PFSK-1 (cell line): ENCODE measurements around the gene LRBA.

ENCODE experiments used
- FOXP2 ChIP-seq: optimal IDR thresholded peaks from 2 replicates; pipeline ENCODE3; 2011; ENCODE audit warnings: borderline replicate concordance, control low read depth, inconsistent platforms; ENCODE audit not compliant: insufficient read depth; ENCODE audit errors: extremely low read length, extremely low read depth
- POLR2AphosphoS5 ChIP-seq: IDR thresholded peaks from 2 replicates; pipeline ENCODE4 v1.6.1; 2012; ENCODE audit warnings: low read depth, mild to moderate bottlenecking, control low read depth, low read length, moderate library complexity
- SIN3A ChIP-seq: IDR thresholded peaks from 2 replicates; pipeline ENCODE4 v1.6.1; 2012; ENCODE audit warnings: mild to moderate bottlenecking, low read length, moderate library complexity, borderline replicate concordance; ENCODE audit not compliant: insufficient read depth
- TAF1 ChIP-seq: IDR thresholded peaks from 2 replicates; pipeline ENCODE4 v1.6.1; 2012; ENCODE audit warnings: low read length, control low read depth, borderline replicate concordance; ENCODE audit not compliant: insufficient read depth
- TF ChIP-seq, protein P1 (sequence below), 2 experiments: IDR thresholded peaks; 2 replicates each; pipeline versions ENCODE4 v1.6.1 to v1.8.0; 2011 to 2012; ENCODE audit warnings: low read depth in 2 of 2, low read length in 2 of 2, control low read depth in 1 of 2, inconsistent platforms in 1 of 2, mild to moderate bottlenecking in 1 of 2, moderate library complexity in 1 of 2; ENCODE audit not compliant: insufficient read depth in 1 of 2

The LRBA gene

DNA sequence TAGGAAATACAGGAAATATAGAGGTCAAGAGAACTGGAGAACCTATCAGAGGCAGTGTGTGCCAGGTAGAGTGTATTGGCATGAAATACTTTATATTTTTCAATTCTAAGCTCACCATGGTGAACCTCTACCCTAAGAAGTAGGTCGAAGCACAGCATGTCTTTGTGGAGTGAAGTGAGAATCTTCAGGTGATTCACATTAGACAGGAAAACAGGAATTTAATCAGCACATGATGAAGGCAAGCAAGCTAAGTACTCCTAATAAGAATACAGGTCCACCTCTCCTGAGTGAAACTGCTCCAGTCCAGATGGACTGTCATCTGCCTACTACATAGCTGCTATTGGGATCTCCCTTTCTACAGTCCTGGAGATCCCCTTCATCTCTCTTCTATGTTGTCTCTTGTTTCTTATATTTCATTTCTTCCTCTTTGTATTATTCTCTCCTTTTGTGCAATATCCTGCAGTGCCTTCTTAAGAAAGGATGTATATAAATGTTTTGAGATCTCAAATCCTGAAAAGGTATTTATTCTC is 159.0 kb downstream of the LRBA start:
- TF ChIP-seq, protein P1, sequence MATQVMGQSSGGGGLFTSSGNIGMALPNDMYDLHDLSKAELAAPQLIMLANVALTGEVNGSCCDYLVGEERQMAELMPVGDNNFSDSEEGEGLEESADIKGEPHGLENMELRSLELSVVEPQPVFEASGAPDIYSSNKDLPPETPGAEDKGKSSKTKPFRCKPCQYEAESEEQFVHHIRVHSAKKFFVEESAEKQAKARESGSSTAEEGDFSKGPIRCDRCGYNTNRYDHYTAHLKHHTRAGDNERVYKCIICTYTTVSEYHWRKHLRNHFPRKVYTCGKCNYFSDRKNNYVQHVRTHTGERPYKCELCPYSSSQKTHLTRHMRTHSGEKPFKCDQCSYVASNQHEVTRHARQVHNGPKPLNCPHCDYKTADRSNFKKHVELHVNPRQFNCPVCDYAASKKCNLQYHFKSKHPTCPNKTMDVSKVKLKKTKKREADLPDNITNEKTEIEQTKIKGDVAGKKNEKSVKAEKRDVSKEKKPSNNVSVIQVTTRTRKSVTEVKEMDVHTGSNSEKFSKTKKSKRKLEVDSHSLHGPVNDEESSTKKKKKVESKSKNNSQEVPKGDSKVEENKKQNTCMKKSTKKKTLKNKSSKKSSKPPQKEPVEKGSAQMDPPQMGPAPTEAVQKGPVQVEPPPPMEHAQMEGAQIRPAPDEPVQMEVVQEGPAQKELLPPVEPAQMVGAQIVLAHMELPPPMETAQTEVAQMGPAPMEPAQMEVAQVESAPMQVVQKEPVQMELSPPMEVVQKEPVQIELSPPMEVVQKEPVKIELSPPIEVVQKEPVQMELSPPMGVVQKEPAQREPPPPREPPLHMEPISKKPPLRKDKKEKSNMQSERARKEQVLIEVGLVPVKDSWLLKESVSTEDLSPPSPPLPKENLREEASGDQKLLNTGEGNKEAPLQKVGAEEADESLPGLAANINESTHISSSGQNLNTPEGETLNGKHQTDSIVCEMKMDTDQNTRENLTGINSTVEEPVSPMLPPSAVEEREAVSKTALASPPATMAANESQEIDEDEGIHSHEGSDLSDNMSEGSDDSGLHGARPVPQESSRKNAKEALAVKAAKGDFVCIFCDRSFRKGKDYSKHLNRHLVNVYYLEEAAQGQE (IDR thresholded peaks at IDR 0.05; ENCODE audit: insufficient read depth in 1 of 2, low read depth in 2 of 2, low read length in 2 of 2), result no peak
- TF ChIP-seq FOXP2 (no peak), SIN3A (no peak), TAF1 (no peak), POLR2AphosphoS5 (no peak)

DNA sequence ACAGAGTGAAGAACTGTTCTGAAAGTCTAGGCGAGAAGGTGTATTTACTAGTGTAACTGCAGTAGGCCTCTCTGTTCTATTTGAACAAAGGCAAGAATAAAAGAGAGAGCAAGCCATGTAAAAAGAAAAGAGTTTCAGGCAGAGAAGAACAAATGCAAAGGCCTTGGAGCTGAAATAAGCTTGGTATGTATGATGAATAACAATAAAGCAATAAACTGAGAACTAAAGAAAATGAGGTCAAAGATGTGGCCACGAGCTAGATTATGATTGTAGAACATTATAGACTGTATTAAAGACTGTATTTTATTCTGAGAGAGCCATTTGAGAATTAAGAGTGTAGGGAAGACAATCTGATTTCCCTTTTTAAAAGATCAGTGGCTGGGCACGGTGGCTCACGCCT is 160.5 kb downstream of the LRBA start:
- TF ChIP-seq FOXP2, result no peak
- TF ChIP-seq POLR2AphosphoS5, result no peak
- TF ChIP-seq, protein P1 (IDR thresholded peaks at IDR 0.05; ENCODE audit: insufficient read depth in 1 of 2, low read depth in 2 of 2, low read length in 2 of 2), result no peak
- no peak for TF ChIP-seq TAF1
- no peak for TF ChIP-seq SIN3A

DNA sequence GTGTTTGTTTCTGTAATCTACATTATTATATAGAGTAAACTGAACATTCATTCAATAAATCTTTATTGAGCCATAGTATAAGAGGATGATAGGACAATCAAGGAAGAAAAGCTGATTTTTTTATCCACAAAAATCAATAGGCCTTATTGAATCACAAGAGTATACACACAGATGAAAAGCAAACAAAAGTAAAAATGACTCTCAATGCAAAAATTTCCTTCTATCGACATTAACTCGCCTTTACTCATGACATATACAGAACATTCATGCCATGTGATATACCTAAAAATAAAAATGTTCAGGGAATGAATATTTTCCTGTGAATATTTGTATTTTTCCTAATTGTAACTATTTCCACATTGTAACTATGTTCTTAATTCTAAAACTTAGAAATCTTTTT is 161.2 kb downstream of the LRBA start:
- no peak for TF ChIP-seq FOXP2
- TF ChIP-seq, protein P1 (IDR thresholded peaks at IDR 0.05; ENCODE audit: insufficient read depth in 1 of 2, low read depth in 2 of 2, low read length in 2 of 2), result no peak
- TF ChIP-seq SIN3A, result no peak
- no peak for TF ChIP-seq POLR2AphosphoS5
- no peak for TF ChIP-seq TAF1

DNA sequence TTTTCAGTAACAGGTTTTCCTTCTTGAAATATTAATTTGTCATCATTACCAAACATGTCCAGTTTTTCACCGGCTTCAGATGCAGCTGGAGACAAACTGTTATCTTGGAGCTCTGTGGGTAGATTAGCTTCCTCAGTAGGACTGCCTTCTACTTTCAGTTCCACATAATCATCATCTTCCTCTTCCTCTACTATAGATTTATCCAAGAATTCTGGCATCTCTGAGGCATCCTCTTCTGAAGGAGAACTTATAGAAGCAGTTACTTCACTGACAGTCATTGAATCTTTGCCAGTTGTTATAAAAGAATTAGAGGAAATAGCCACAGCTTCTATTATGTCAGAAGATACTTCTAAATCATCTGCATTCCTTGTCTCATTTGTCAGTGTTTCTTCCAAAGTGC is 162.9 kb downstream of the LRBA start:
- TF ChIP-seq SIN3A (no peak), POLR2AphosphoS5 (no peak), FOXP2 (no peak), TAF1 (no peak)
- TF ChIP-seq, protein P1 (IDR thresholded peaks at IDR 0.05; ENCODE audit: insufficient read depth in 1 of 2, low read depth in 2 of 2, low read length in 2 of 2), result no peak

DNA sequence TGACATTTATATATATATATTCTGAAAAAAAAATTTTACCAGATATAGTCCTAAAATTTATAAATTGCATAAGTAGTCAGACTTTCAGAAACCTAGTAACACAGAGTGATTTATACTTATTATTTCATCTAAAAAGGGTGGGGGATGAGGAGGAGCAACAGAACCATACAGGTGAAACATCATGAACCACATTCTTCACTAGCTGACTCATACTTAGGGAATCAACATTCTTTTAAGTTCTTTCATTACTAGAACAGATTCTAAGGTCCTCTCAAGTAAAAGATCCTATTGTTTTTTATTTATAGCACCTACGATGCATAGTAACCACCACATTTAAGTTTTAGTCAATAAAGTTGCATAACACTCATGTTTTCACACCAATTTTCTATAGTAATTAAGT is 166.1 kb downstream of the LRBA start:
- TF ChIP-seq TAF1 (no peak), SIN3A (no peak), POLR2AphosphoS5 (no peak), FOXP2 (no peak)
- TF ChIP-seq, protein P1 (IDR thresholded peaks at IDR 0.05; ENCODE audit: insufficient read depth in 1 of 2, low read depth in 2 of 2, low read length in 2 of 2), result no peak
